Measurements from ENCODE around the gene GINS2. TPM values are rescaled to one million over a fixed set of nuclear protein-coding genes. Genes with fewer than 3 reads are reported as not detected.

GINS2 gene
- 8.4 and 9.0 TPM in 2 replicates for polyA plus RNA-seq (2012; rRNA removed)
- 9.0 and 9.3 TPM in 2 replicates for polyA plus RNA-seq (2012; cell fraction: cytosol; rRNA removed)
- polyA plus RNA-seq (2012; cell fraction: nucleus; rRNA removed), result 3.7 and 4.5 TPM in 2 replicates

DNA sequence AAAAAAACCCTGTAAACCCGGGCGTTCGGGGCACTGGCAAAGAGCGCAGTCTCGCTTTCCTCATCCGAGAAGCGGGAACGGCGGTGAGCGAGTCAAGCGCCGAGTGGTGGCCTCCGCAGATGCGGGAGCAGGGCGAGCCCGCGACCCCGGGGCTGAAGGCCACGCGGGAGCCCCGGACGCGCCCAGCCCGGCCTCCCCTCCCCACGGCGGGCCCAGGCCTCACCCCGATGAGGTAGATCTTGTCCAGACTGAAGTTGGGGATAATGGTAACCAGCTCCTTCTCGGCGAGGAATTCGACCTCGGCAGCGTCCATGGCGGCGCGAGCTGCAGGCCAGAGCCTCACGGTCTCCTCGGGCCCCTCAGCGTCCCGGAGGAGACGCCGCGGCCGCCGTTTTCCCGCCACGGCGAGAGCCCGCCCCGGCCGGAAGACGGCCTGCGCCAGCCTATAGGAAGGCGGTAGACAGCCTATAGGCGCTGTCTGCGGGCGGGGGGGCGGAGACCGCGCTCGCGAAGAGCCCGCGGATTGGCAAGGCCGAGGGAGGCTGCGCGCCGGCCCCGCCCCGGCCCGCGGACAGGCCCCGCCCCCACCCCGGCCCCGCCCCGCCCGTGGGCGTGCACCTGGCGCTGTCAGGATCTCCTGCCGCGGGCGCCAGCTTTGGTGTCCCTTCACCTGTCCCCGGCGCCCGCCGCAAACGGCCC is at the start of gene GINS2:
GINS2 (minus strand) TSS at position 369 of the 699 bp plus-strand sequence; CDS start at position 313, 56 bp downstream.
- H3K79me2 ChIP-seq (ENCODE audit: insufficient read depth), result peaks cover 21% of the 10 kb centered on the region; the same call in 1 of the 2 replicates
- H3K9me2 ChIP-seq, result no peaks in the 10 kb centered on the region
- H3K4me1 ChIP-seq (ENCODE audit: control insufficient read depth in 1 of 2, insufficient read depth in 2 of 2, low read depth in 1 of 2, low read length in 1 of 2), result peaks cover 0 to 2% of the 10 kb centered on the region in 2 experiments; a peak in 1 of 4 replicates
- H3F3A ChIP-seq (replicated peaks; ENCODE audit: insufficient read depth), result peaks cover 6% of the 10 kb centered on the region
- POLR2A ChIA-PET, result interaction anchor here (1.4 kb wide), 1 partner anchor 12 kb away, joined by 3 read pairs; no protein-coding TSS in a partner anchor
- H3K9ac ChIP-seq, result peak within 1 kb of the TSS; percentile 75
- CTCF ChIA-PET, result interaction anchor here (0.9 to 1.8 kb wide), 6 partner anchors 10 to 32 kb away, joined by 3 to 7 read pairs (median 4); no protein-coding TSS in a partner anchor
- H3K4me2 ChIP-seq, result peak within 1 kb of the TSS; percentile 94
- 2% methylated on average over 10 of the region's 86 CpGs for WGBS (ENCODE audit: low lambda C conversion rate)
- H3K9me3 ChIP-seq, result no peaks in the 10 kb centered on the region
- no peak within 1 kb of the TSS for H3K27ac ChIP-seq (ENCODE audit: low read depth in 2 of 2, low read length in 1 of 2)
- peak; percentile 99 for DNase-seq
- no peaks in the 10 kb centered on the region for H4K20me1 ChIP-seq (ENCODE audit: insufficient read depth)
- H2AFZ ChIP-seq (ENCODE audit: low read depth), result peak within 1 kb of the TSS; percentile 93
- H3K27me3 ChIP-seq (ENCODE audit: insufficient read depth), result no peaks in the 10 kb centered on the region
- H3K36me3 ChIP-seq (replicated peaks in 1 of 2; ENCODE audit: control insufficient read depth in 1 of 2, insufficient read depth in 2 of 2, low read length in 1 of 2), result no peaks in the 10 kb centered on the region
- peak within 1 kb of the TSS; percentile 58 to 87 for H3K4me3 ChIP-seq (ENCODE audit: low read depth in 2 of 2, low read length in 1 of 2)
- TF ChIP-seq, protein P1, sequence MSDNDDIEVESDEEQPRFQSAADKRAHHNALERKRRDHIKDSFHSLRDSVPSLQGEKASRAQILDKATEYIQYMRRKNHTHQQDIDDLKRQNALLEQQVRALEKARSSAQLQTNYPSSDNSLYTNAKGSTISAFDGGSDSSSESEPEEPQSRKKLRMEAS (IDR thresholded peaks at IDR 0.05; ENCODE audit: low read depth), result peak; percentile 48; the same call in 1 of the 2 replicates
- no peak for TF ChIP-seq RCOR1 (IDR thresholded peaks at IDR 0.05; ENCODE audit: low read length)
- no peak for TF ChIP-seq TEAD4 (IDR thresholded peaks at IDR 0.05; ENCODE audit: borderline replicate concordance, insufficient read depth)
- no peak for TF ChIP-seq JUND (IDR thresholded peaks at IDR 0.05)
- no peak for TF ChIP-seq CTCF (IDR thresholded peaks at IDR 0.05)
- TF ChIP-seq MXI1 (IDR thresholded peaks at IDR 0.05; ENCODE audit: low read depth, low read length), result 0 out of 2 replicates have a peak, but pooled peaks have one; percentile 34
- TF ChIP-seq, protein P2, sequence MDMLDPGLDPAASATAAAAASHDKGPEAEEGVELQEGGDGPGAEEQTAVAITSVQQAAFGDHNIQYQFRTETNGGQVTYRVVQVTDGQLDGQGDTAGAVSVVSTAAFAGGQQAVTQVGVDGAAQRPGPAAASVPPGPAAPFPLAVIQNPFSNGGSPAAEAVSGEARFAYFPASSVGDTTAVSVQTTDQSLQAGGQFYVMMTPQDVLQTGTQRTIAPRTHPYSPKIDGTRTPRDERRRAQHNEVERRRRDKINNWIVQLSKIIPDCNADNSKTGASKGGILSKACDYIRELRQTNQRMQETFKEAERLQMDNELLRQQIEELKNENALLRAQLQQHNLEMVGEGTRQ (IDR thresholded peaks at IDR 0.05; ENCODE audit: borderline replicate concordance, low read depth, low read length), result no peak
- peak; percentile 12; the same call in 1 of the 2 replicates for TF ChIP-seq TAF1 (IDR thresholded peaks at IDR 0.05; ENCODE audit: borderline replicate concordance, low read depth, low read length)
- 0 out of 2 replicates have a peak, but pooled peaks have one; percentile 22 for TF ChIP-seq YY1 (IDR thresholded peaks at IDR 0.05; ENCODE audit: low read depth)
- no peak for TF ChIP-seq NFIC (IDR thresholded peaks at IDR 0.05; ENCODE audit: borderline replicate concordance)
- no peak for TF ChIP-seq ZBTB33 (IDR thresholded peaks at IDR 0.05; ENCODE audit: borderline replicate concordance, low read depth)
- no peak for TF ChIP-seq REST (IDR thresholded peaks at IDR 0.05; ENCODE audit: low read depth, low read length)
- no peak; the same call in 1 of the 2 replicates for TF ChIP-seq ELF1 (IDR thresholded peaks at IDR 0.05)
- no peak for TF ChIP-seq FOXM1 (IDR thresholded peaks at IDR 0.05; ENCODE audit: low read depth)
- TF ChIP-seq POLR2AphosphoS5 (IDR thresholded peaks at IDR 0.05; ENCODE audit: low read depth, low read length), result no peak
- no peak for TF ChIP-seq RXRA (IDR thresholded peaks at IDR 0.05; ENCODE audit: borderline replicate concordance, low read depth)
- TF ChIP-seq GABPA (IDR thresholded peaks at IDR 0.05; ENCODE audit: low read depth), result peak; percentile 72
- no peak for TF ChIP-seq GATA2 (CRISPR knock-in tag; IDR thresholded peaks at IDR 0.05)
- peak; percentile 44; the same call in 1 of the 2 replicates for TF ChIP-seq NRF1 (IDR thresholded peaks at IDR 0.05; ENCODE audit: low read depth, low read length)
- TF ChIP-seq EP300 (IDR thresholded peaks at IDR 0.05; ENCODE audit: borderline replicate concordance in 1 of 2, low read depth in 1 of 2, low read length in 1 of 2), result no peak
- no peak for TF ChIP-seq TCF12 (IDR thresholded peaks at IDR 0.05)
- TF ChIP-seq, protein P3, sequence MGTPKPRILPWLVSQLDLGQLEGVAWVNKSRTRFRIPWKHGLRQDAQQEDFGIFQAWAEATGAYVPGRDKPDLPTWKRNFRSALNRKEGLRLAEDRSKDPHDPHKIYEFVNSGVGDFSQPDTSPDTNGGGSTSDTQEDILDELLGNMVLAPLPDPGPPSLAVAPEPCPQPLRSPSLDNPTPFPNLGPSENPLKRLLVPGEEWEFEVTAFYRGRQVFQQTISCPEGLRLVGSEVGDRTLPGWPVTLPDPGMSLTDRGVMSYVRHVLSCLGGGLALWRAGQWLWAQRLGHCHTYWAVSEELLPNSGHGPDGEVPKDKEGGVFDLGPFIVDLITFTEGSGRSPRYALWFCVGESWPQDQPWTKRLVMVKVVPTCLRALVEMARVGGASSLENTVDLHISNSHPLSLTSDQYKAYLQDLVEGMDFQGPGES (IDR thresholded peaks at IDR 0.05; ENCODE audit: low read depth, low read length), result peak; percentile 49; the same call in 1 of the 2 replicates
- no peak for TF ChIP-seq RFX5 (IDR thresholded peaks at IDR 0.05; ENCODE audit: low read length)
